ENCODE results near the gene CCSER2. TPM values are rescaled to one million over a fixed set of nuclear protein-coding genes. Genes with fewer than 3 reads are reported as not detected.
A peak's percentile ranks its signal among the peaks of the same experiment; 100 is the strongest.
"Not testable (repeated sequence)": the region's sequence is repeated elsewhere in the genome, so short reads cannot be mapped to it uniquely, and the experiment has no call there.

Gene CCSER2
- polyA plus RNA-seq, 4 donors = 23.6 to 28.5 (median 26.6) TPM

DNA sequence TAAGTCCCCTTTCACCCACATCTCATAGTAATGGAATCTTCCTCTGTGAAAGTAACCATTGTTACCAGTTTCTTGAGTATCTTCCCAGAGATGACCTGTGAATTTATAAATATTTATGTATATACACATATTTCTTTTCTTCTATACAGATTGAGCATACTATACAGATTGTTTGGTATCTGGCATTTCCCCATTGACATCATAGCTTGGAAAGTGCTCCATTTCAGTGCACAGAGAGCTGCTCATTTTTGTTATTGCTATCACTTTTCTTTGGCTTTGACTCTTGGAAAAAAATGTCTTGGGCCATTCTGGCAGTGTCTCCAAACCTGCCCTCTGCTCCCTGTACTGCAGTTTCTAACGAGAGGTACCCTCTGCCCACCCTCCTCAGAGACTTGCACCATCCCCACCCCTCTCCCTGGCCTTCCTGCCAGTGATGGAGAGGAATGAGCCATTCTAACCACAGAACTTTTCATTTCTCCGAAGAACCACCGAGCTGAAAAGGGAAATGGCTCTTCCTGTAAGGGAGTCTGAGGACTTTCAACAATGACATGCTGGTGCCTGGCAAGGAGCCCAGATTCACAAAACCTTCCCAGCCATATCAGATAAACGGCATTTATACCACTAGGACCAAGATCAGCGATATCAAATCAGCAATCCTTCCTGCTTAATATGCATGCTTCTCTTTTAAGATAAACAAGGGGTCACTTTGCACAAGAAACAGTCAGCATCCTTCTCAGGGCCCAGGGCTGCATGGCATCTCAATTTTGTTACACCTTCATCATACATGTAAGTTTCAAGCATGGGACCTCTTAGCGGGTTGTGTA lies 19.7 kb upstream of the CCSER2 start:
- DNase-seq (ENCODE audit: low read depth in 4 of 4, low spot score in 2 of 4) = no peak

DNA sequence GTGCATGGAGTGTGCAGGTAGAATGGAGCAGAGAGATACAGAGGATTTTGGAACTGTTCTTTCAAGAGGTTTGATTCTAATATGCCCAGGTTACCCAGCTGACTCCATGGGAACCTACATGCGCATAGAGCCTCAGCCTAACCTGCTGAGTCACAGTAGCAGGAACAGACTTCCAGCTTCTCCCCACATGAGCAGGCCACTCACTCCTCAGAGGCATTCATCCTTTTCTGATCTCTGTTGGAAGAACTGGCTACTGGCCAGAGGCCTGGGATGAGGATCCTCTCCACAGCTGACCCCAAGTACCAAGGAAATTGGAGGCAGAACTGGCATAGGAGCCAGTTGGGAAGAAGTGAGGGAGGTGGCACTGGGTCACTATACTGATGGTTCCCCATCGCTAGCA lies 17.9 kb upstream of the CCSER2 start:
- DNase-seq (ENCODE audit: low read depth in 4 of 4, low spot score in 2 of 4) = no peak

- no peak for DNase-seq (ENCODE audit: low read depth in 4 of 4, low spot score in 2 of 4)
Measured at GRCh38 chr10:84311576-84311975, 16.8 kb upstream of the CCSER2 start.

GRCh38 chr10:84312816-84313215 lies 15.6 kb upstream of the CCSER2 start:
- DNase-seq (ENCODE audit: low read depth in 4 of 4, low spot score in 2 of 4) = no peak

- no peak for DNase-seq (ENCODE audit: low read depth in 4 of 4, low spot score in 2 of 4)
Measured at GRCh38 chr10:84314275-84314674, 14.1 kb upstream of the CCSER2 start.

GRCh38 chr10:84317174-84317573 lies 11.2 kb upstream of the CCSER2 start:
- DNase-seq (ENCODE audit: low read depth in 4 of 4, low spot score in 2 of 4) = no peak

GRCh38 chr10:84321902-84322301 lies 6.5 kb upstream of the CCSER2 start:
- no peak for DNase-seq (ENCODE audit: low read depth in 4 of 4, low spot score in 2 of 4)

DNA sequence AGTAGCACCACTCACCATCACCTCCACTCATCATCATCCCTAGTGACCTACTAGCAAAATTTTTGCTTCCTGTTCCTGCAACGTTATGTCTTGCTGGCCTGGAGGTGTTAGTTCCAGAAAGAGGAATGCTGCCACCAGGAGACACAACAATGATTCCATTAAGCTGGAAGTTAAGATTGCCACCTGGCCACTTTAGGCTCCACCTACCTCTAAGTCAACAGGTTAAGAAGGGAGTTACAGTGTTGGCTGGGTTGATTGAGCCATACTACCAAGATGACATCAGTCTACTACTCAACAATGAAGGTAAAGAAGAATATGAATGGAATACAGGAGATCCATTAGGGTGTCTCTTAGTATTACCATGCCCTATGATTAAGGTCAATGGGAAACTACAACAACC lies 4.8 kb upstream of the CCSER2 start:
- not testable (repeated sequence) for DNase-seq (ENCODE audit: low read depth in 4 of 4, low spot score in 2 of 4)

DNA sequence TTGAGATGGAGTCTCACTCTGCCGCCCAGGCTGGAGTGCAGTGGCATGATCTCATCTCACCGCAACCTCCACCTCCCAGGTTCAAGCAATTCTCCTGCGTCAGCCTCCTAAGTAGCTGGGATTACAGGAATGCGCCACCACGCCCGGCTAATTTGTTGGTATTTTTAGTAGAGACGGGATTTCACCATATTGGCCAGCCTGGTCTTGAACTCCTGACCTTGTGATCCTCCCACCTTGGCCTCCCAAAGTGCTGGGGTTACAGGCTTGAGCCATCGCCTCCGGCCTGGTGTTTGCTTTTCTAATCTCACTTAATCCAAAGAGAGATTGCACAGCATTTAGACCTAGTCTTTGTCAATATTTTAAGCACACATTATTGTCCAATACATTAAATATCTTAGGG lies 1.4 kb upstream of the CCSER2 start:
- not testable (repeated sequence) for DNase-seq (ENCODE audit: low read depth in 4 of 4, low spot score in 2 of 4)

DNA sequence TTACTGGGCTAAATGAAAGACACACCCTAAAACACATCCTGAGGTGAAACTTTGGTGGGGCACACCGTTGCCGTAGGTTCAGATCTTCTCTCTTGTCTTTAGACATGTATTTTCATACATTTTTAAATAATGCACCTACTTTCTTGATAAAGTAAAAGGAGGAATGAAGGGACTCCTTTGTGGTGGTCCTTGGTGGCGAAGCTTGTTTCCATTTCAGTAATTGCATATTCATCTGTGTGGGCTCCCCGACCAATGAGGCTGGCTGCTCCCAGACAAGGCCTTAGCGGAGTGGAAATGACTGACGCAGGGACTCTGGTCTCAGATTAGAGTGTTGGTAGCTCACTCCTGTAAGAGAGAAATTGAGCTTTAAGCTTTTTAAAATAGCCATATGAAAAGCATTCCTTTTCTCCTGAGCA lies 815 bp downstream of the CCSER2 start:
- peak in 3 of 4 donors; percentile 6 to 25 (median 6) for DNase-seq (ENCODE audit: low read depth in 4 of 4, low spot score in 2 of 4)

DNA sequence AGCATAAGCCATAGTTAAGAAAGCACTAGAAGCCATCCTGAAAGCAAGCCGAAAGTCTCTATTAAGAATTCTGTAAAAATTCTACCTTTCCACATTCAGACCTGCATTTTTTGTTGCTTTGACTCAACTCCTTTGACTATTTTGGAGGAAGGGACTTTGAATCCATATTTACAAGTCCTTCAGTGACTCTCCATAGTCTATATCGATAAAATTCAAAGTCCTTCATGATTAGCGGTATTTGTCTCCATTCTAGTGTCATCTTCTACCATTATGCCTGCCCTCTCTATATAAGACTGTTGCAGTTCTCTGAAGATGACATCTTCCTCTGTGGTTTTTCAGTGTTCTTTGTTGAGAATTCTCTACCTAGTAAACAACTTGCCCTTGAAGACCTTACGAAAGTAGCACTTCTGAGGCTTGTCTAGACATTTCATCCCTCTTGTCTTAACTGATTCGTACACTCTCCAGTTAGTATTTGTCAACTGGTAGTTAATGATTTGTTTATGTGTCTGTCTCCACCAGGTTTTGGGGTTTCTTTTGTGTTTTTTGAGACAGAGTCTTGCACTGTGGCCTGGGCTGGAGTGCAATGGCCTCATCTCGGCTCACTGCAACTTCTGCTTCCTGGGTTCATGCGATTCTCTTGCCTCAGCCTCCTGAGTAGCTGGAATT lies 1.7 kb downstream of the CCSER2 start:
- DNase-seq (ENCODE audit: low read depth in 4 of 4, low spot score in 2 of 4) = no peak

GRCh38 chr10:84331091-84331490 lies 2.7 kb downstream of the CCSER2 start:
- DNase-seq (ENCODE audit: low read depth in 4 of 4, low spot score in 2 of 4) = no peak

DNA sequence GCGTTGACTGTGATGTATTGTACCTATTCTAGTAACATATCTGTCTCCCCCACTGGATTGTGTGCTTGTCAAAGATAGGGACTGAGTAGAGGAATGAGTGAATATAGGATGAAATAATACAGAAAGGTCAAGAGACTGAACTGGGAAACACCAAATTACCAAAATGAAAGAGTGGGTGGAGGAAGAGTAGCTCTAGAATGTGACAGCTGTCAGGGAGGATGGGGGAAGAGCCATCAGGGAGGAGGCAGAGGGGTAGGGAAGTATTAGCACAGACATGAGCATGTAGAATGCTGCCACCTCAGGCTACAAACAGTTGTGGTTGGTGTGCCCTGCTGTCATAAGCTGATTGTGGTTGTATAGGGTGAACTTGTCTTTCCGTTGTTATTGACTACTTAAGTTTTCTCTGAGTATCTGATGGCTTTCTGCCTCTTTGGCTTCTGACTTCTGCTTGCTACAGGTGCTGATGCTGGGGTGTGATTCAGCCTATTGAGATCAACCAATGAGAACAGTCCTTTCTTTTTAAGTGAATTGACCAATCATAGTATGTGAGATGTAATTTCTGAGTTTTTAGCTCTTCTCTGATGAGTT lies 5.6 kb downstream of the CCSER2 start:
- DNase-seq (ENCODE audit: low read depth in 4 of 4, low spot score in 2 of 4) = no peak

GRCh38 chr10:84334811-84335210 lies 6.4 kb downstream of the CCSER2 start:
- no peak for DNase-seq (ENCODE audit: low read depth in 4 of 4, low spot score in 2 of 4)

GRCh38 chr10:84335516-84335915 lies 7.1 kb downstream of the CCSER2 start:
- no peak for DNase-seq (ENCODE audit: low read depth in 4 of 4, low spot score in 2 of 4)

GRCh38 chr10:84336406-84337090 lies 8.2 kb downstream of the CCSER2 start:
- no peak for DNase-seq (ENCODE audit: low read depth in 4 of 4, low spot score in 2 of 4)

- DNase-seq (ENCODE audit: low read depth in 4 of 4, low spot score in 2 of 4) = no peak
Measured at GRCh38 chr10:84337199-84337598, 8.8 kb downstream of the CCSER2 start.

DNA sequence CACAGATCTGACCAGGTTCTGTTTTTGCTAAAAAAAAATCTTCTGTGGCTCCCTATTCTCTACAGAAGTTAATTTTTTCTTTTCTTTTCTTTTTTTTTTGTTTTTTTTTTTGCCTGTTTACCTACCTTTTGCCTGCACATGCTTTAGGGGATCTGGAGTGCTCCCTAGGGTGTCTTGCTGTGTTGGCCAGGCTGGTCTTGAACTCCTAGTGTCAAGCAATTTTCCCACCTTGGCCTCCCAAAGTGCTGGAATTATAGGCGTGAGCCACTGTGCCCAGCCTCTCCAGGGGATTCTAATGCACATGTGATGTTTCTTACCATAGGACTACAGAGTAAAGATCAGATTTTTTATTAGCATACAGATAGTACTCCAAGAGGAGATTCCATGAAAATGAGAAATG lies 10.6 kb downstream of the CCSER2 start:
- no peak for DNase-seq (ENCODE audit: low read depth in 4 of 4, low spot score in 2 of 4)

GRCh38 chr10:84340187-84340586 lies 11.8 kb downstream of the CCSER2 start:
- DNase-seq (ENCODE audit: low read depth in 4 of 4, low spot score in 2 of 4) = no peak

GRCh38 chr10:84340632-84341537 lies 12.5 kb downstream of the CCSER2 start:
- DNase-seq (ENCODE audit: low read depth in 4 of 4, low spot score in 2 of 4) = no peak

Measured in left renal cortex interstitium (tissue), 4 donors.